Measurements from ENCODE around the gene IGSF3. TPM values are rescaled to one million over a fixed set of nuclear protein-coding genes. Genes with fewer than 3 reads are reported as not detected.

Gene IGSF3
- total RNA-seq, 1 donor from 2014 or later, result 0.48 TPM

DNA sequence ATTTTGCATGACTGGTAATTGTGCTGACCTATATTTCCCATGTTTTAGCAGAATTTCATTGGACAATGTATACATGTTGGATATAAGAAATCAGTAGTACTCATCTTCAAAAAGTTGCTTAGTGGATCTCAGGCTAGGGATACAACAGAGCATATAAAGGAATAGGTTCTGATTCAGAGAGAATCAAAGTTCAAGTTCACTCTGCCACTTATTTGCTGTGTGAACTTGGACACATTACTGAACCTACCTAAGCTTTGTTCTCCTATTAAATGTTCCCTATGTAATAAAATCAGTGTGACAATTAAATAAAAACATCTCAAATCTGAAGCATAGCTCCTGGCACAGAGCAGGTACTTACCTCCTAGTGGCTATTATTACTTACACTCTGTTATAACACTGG is 106.0 kb downstream of the IGSF3 start:
- DNase-seq (ENCODE audit: low spot score), result no peak
- ATAC-seq, result peak; percentile 53

GRCh38 chr1:116560704-116561490 is 106.6 kb downstream of the IGSF3 start:
- DNase-seq (ENCODE audit: low spot score) (no peak), ATAC-seq (no peak)

DNA sequence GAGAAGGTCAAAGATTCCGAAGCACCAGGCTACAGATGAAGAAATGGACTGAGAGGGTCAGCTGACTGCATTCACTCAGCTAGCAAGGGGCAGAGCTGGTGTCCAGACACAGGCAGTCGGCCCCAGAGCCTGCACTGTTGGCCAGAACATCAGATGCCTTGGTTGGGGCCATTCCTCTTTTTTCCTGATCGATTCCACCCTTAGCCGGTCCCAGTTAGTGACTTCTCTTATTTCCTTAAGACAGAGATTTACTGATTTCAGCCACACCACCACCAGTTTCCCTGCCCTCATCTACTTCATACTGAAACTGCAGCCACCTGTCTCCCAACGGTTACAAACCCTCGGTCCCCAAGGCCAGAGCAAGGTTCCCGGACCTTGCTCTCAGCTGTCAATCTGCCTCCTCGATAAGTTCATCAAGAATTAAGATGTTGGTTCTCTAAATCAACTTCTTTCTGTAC is 108.2 kb downstream of the IGSF3 start:
- no peak for DNase-seq (ENCODE audit: low spot score)
- no peak for ATAC-seq

DNA sequence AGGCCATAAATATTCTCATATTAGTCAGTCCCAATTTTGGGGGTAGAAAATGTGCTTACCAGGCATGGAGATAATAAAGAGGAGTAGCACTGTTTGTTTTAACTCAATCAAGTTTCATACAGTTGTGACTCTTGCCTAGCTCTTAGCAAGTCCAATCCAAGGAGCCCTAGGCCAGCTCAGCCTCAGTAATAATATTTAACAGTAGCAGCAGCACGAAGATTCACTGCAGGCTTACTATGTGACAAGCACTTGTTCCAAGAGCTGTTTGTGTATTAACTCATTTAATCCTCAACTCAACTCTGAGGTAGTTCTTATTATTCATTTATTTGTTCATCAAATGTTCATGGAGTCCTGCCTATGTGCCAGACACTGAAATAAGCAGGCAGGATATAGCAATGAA is 109.0 kb downstream of the IGSF3 start:
- no peak for DNase-seq (ENCODE audit: low spot score)

GRCh38 chr1:116558140-116558549 is 109.4 kb downstream of the IGSF3 start:
- DNase-seq (ENCODE audit: low spot score) (no peak), ATAC-seq (no peak)

More for the DNA sequence above, 109.0 kb downstream of the IGSF3 start:
- no peak for ATAC-seq

GRCh38 chr1:116557323-116557878 is 110.1 kb downstream of the IGSF3 start:
- DNase-seq (ENCODE audit: low spot score), result no peak
- no peak for ATAC-seq

- ATAC-seq, result no peak
- DNase-seq (ENCODE audit: low spot score), result no peak
Measured at GRCh38 chr1:116556289-116557006, 111.1 kb downstream of the IGSF3 start.

GRCh38 chr1:116554924-116555323 is 112.6 kb downstream of the IGSF3 start:
- DNase-seq (ENCODE audit: low spot score) (no peak), ATAC-seq (no peak)

DNA sequence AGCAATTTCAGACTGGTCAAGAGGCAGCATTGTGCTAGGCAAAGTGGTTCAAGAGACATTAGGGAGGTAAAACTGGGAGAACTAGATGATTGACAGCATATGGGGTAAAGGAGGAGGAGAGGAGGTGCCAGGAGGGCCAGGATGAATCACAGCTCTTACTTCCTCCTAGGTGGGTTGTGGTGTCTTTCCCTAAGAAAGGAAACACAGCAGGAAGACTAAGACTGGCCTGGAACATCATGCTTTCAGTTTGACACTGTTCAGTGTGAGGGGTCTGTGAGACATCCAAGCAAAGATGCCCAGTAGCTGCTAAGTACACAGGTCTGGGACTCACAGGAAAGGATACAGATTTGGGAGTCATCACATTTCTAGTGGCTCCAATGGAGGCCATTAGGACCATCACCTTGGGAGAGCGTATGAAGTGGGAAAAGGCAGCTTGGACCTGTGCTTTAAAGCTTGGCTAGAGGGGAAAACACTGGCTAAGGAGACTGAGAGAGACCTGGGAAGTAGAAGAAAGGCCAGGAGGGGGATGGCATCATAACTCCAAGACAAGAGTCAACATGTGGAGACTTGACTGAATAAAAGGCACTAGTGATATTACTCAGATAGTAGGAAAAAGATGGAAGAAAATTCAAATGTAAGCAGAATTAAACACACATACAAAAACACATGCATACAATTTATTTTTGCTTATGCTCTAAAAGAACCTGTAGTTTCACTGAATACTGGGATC is 114.0 kb downstream of the IGSF3 start:
- DNase-seq (ENCODE audit: low spot score) (no peak), ATAC-seq (no peak)

DNA sequence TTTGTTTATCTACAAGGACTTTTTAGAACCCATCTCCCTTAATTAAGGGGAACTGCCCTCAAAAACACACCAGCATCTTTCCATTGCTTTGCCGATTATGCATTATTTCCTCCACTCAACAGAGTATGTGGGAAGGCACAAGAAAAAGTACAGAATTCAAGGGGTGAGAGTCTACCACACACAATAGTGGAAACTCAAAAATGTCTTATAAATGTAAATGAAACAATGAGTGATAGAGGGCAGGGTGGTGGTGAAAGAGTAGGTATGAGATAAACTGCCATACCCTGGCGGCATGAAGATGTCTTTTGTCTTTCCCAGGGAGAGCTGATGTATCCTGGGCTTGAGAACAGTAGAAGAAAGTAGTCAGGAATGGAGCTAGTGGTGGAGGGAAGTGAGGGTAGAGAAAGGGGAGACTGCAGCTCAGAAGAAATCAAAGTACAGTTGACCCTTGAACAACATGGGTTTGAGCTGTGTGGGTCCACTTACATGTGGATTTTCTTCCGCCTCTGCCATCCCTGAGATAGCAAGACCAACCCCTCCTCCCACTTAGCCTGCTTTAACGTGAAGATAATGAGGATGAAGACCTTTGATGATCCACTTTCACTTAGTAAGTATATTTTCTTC is 121.1 kb downstream of the IGSF3 start:
- no peak for ATAC-seq

DNA sequence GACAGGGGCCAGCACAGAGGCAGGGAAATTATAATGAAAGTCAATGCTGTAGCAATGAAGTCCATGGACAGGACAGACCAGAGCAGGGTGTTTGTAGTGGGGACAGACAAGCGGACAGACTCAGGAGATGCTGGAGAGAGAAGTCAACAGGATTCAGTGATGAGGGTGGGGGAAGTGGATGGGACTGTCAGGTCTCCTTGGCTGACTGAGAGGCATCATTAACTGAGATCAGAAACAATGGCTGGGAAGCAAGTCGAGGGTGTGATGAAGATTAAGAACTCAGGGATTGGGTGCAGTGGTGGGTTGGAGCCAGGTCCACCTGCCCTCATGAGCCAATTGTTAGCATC is 122.2 kb downstream of the IGSF3 start:
- DNase-seq (ENCODE audit: low spot score) (no peak), ATAC-seq (no peak)

More for the DNA sequence above, 121.1 kb downstream of the IGSF3 start:
- no peak for DNase-seq (ENCODE audit: low spot score)

GRCh38 chr1:116544588-116545358 is 122.8 kb downstream of the IGSF3 start:
- ATAC-seq (no peak), DNase-seq (ENCODE audit: low spot score) (no peak)

GRCh38 chr1:116540088-116540487 is 127.4 kb downstream of the IGSF3 start:
- DNase-seq (ENCODE audit: low spot score) (no peak), ATAC-seq (no peak)

DNA sequence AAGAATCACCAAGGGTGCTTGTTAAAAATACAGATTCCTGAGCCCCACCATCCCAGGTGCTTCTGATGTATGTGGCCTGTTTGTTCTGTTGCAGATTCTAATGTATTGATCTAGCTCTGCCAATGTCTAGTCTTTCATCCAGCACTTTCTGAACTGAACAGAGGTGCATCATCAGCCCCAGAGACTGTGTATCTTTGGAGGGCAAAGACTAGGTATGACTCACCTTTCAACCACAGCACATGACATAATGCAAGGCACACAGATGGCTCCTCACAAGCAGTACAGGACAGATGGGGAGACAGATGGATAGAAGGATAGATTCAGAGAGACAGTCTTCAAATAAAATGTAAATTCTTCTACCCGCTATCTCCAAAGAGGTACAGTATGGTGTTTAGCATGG is 129.0 kb downstream of the IGSF3 start:
- DNase-seq (ENCODE audit: low spot score) (no peak), ATAC-seq (peak; percentile 26)

- DNase-seq (ENCODE audit: low spot score) (no peak), ATAC-seq (no peak)
Measured at GRCh38 chr1:116537898-116538297, 129.6 kb downstream of the IGSF3 start.

- ATAC-seq (no peak), DNase-seq (ENCODE audit: low spot score) (no peak)
Measured at GRCh38 chr1:116537040-116537831, 130.3 kb downstream of the IGSF3 start.

- no peak for DNase-seq (ENCODE audit: low spot score)
- ATAC-seq, result no peak
Measured at GRCh38 chr1:116534014-116534739, 133.4 kb downstream of the IGSF3 start.

GRCh38 chr1:116533429-116533820 is 134.1 kb downstream of the IGSF3 start:
- DNase-seq (ENCODE audit: low spot score) (no peak), ATAC-seq (no peak)

Data from left lobe of liver (tissue), 2 donors.